Omental fat pad (tissue), 4 donors: Measurements from ENCODE around the gene DCAF15. TPM values are rescaled to one million over a fixed set of nuclear protein-coding genes. Genes with fewer than 3 reads are reported as not detected.

ENCODE experiments used
- ATAC-seq: fragments of 150-250 bp; one replicate; pipeline ENCODE4 v1.9.1; 2016; ENCODE audit warnings: mild to moderate bottlenecking, moderate library complexity; ENCODE audit not compliant: low FRiP score
- DNase-seq: peaks from one replicate; pipeline ENCODE4 v3.0.0-alpha.2; 2019; ENCODE audit warnings: low spot score
- CTCF ChIP-seq, 3 donors: fragments of 450-650 bp; IDR thresholded peaks; one replicate each; pipeline ENCODE4 v1.5.1; 2016 to 2017; ENCODE audit warnings: antibody characterized with exemption in 3 of 3, mild to moderate bottlenecking in 3 of 3, moderate library complexity in 2 of 3
- total RNA-seq, 4 donors: library from RNA; depleted of rRNA; stranded (reverse); fragments of >200 nt; gene quantifications; one replicate each; pipeline ENCODE4 v1.1.0, GENCODE V29; 2016

Gene DCAF15, protein sequence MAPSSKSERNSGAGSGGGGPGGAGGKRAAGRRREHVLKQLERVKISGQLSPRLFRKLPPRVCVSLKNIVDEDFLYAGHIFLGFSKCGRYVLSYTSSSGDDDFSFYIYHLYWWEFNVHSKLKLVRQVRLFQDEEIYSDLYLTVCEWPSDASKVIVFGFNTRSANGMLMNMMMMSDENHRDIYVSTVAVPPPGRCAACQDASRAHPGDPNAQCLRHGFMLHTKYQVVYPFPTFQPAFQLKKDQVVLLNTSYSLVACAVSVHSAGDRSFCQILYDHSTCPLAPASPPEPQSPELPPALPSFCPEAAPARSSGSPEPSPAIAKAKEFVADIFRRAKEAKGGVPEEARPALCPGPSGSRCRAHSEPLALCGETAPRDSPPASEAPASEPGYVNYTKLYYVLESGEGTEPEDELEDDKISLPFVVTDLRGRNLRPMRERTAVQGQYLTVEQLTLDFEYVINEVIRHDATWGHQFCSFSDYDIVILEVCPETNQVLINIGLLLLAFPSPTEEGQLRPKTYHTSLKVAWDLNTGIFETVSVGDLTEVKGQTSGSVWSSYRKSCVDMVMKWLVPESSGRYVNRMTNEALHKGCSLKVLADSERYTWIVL
- total RNA-seq, result 10 to 100 TPM in 3 of 4 donors, 1 to 10 TPM in 1; 8.9 to 22.9 (median 11.9) TPM

DNA sequence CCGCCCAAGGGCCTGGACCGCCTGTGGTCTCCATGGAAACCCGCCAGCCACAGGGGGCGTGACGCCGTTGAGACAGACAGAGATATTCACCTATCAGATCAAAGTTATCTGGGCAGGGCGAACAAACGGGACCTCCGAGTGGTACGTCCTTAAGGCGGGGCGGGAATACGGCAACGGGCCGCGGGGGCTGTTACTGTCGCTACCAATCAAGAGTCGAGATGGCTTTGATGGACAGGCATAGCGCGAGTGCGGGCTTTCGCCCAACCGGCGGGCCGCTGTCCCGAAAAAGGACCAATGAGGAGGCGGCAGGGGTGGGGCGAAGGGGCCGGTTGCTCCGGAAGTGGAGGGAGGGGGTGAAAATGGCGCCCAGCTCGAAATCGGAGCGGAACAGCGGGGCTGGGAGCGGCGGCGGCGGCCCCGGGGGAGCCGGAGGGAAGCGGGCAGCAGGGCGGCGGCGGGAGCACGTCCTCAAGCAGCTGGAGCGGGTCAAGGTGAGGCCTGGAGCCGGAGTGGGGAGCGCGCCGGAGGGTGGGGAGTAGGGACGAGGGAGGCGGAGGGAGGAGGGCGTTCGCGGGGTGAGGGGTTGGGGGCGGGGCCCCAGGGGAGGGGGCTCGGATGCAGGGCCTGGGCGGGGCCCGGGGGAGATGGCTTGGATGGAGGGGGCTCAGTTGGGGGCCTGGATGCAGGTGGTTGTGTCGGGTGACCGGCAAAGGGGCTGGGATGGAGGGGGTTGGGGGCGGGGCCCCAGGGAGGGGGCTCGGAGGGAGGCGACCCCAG lies at the start of gene DCAF15:
Gene DCAF15 (plus strand): TSS at position 356 of the 777 bp plus-strand sequence. CDS start 4 bp downstream, at position 360.
- DNase-seq (peak; percentile 96), ATAC-seq (peak; percentile 100)
- TF ChIP-seq CTCF (IDR thresholded peaks at IDR 0.05), result no peak

- TF ChIP-seq CTCF (IDR thresholded peaks at IDR 0.05), result no peak
- ATAC-seq (no peak), DNase-seq (no peak)
Measured at GRCh38 chr19:13902993-13903555, 49.2 kb upstream of the DCAF15 start.

DNA sequence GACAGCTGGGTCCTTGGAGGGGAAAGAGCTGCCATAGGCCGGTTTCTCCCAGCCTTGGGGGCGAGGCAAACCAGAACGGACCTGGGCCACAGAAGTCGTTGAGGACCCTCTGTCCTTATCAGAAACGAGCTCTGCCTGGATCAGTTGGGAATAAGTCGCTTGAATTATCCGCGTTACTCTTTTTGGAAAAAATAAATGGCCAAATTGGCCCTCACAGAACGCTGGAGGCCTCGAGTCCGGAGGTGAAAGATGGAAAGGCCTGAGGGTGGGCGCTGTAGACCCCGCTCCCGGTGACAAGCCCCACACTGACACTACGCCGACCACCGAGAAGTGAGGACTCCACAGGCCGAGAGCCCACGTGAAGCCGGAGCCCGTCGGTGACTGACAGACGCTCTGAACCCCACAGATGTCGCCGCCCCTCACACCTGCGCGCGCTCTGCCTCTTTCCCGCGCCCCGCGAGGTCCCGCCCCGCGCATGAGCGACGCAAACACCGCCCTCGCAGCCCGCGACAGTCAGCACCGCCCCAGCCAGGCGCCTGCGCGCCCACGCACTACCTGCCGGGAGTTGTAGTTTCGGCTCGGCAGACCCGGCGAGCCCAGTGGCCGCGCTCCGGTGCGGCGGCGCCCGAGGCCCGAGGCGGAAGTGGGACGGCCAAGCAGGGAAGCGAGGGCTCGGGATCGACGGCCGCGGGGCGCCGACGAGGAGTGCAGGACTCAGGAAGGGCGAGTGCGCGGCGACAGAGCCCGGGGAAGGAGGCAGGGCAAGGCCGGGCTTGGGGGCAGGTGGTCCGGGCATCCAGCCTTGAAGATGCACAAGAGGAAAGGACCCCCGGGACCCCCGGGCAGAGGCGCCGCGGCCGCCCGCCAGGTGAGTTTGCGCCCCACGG lies 46.4 kb upstream of the DCAF15 start, which contains the start of the genes BRME1 and CC2D1A:
Gene BRME1 (minus strand): TSS at position 484 of the 887 bp plus-strand sequence. CDS start 1,225 bp downstream, outside the sequence.
Gene CC2D1A (plus strand): TSS at position 568 of the 887 bp plus-strand sequence. CDS start 241 bp downstream, at position 809.
- DNase-seq (peak; percentile 77), ATAC-seq (peak; percentile 99)
- no peak for TF ChIP-seq CTCF (IDR thresholded peaks at IDR 0.05)

- no peak for TF ChIP-seq CTCF (IDR thresholded peaks at IDR 0.05)
- ATAC-seq, result no peak
Measured at GRCh38 chr19:13906521-13906904, 45.8 kb upstream of the DCAF15 start.

DNA sequence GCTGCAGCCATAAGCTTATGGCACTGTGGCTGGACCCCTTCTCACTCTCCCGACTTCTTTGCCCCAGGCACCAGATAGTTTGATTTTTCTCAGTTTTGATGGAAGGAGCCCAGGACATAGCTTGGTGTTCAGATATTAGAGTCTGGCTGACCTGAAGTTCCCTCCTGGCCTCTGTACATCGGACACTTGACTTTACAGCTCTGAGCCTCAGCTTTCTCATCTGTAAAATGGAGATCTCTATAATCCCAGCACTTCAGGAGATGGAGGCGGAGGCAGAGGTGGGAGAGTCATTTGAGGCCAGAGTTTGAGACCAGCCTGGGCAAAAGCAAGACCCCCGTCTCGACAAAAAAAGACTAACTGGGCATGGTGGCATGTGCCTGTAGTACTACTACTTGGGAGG lies 45.4 kb upstream of the DCAF15 start:
- no peak for TF ChIP-seq CTCF (IDR thresholded peaks at IDR 0.05)
- DNase-seq, result no peak
- ATAC-seq, result no peak

More at GRCh38 chr19:13906521-13906904, 45.8 kb upstream of the DCAF15 start:
- no peak for DNase-seq

- DNase-seq, result no peak
- no peak for TF ChIP-seq CTCF (IDR thresholded peaks at IDR 0.05)
- no peak for ATAC-seq
Measured at GRCh38 chr19:13908674-13909073, 43.6 kb upstream of the DCAF15 start.
